Heart left ventricle (tissue), 16 donors: Measurements from ENCODE around the gene GREM2. TPM values are rescaled to one million over a fixed set of nuclear protein-coding genes. Genes with fewer than 3 reads are reported as not detected.

Source experiments
- ATAC-seq, 4 donors: fragments of 200-7000 bp; cut with Tn5 transposase; one replicate each; pipeline ENCODE4 v1.9.1; 2020 to 2022; ENCODE audit warnings: moderate library complexity in 4 of 4, mild to moderate bottlenecking in 3 of 4, moderate number of reproducible peaks in 1 of 4
- DNase-seq, 5 donors: peaks; one replicate each; pipeline ENCODE4 v3.0.0-alpha.2; 2020
- H3K27ac ChIP-seq, 12 donors: fragments of 200-600 bp; sonication (generic) in 4 of 12; one replicate each; pipeline versions ENCODE4 v1.5.0 to v1.8.0; 2016 to 2022; ENCODE audit warnings: mild to moderate bottlenecking in 2 of 12
- H3K27me3 ChIP-seq, 9 donors: fragments of 200-600 bp; sonication (generic) in 2 of 9; one replicate each; pipeline versions ENCODE4 v1.5.1 to v1.8.0; 2016 to 2022; ENCODE audit warnings: mild to moderate bottlenecking in 3 of 9
- H3K36me3 ChIP-seq, 9 donors: fragments of 200-600 bp; sonication (generic) in 2 of 9; one replicate each; pipeline versions ENCODE4 v1.5.0 to v1.8.0; 2018 to 2022; ENCODE audit warnings: mild to moderate bottlenecking in 2 of 9
- H3K4me1 ChIP-seq, 12 donors: fragments of 200-600 bp; sonication (generic) in 4 of 12; one replicate each; pipeline versions ENCODE4 v1.5.0 to v1.8.0; 2016 to 2022; ENCODE audit warnings: mild to moderate bottlenecking in 3 of 12
- H3K4me3 ChIP-seq, 12 donors: fragments of 200-600 bp; sonication (generic) in 4 of 12; one replicate each; pipeline versions ENCODE4 v1.5.0 to v1.8.0; 2017 to 2022; ENCODE audit warnings: mild to moderate bottlenecking in 9 of 12, moderate library complexity in 4 of 12
- H3K9me3 ChIP-seq, 12 donors: fragments of 200-600 bp; sonication (generic) in 4 of 12; one replicate each; pipeline versions ENCODE4 v1.5.0 to v1.8.0; 2016 to 2022; ENCODE audit warnings: mild to moderate bottlenecking in 1 of 12
- POLR2A ChIP-seq, 2 donors: fragments of 450-650 bp; IDR thresholded peaks; one replicate each; pipeline ENCODE4 v1.6.1; 2017; ENCODE audit warnings: antibody characterized with exemption in 2 of 2, mild to moderate bottlenecking in 2 of 2, moderate library complexity in 2 of 2
- WGBS, 4 donors: extraction: QIAGEN DNeasy Blood & Tissue Kit in 2 of 4; methylation state at CpG; one replicate each; pipeline versions ENCODE4 v1.1.5 to v1.1.7; 2013 to 2018; 5-methylcytosine and 5-hydroxymethylcytosine counted together
- intact Hi-C, 10 donors: fragments of 100-400 bp; cut with DNase I; formaldehyde crosslinking; loops; one replicate each; pipeline versions ENCODE4 v1.11.1 to v1.14.2; 2022
- polyA plus RNA-seq, 2 donors: library from polyadenylated mRNA; stranded (reverse); fragments of 200-250 nt; gene quantifications; one replicate each; pipeline ENCODE4 v1.2.3, GENCODE V29; 2013
- total RNA-seq, 9 donors: library from RNA; depleted of rRNA in 2 of 9; stranded (reverse); fragments of >200 nt in 2 of 9; fragmentation: NEBNext Ultra II Directional in 3 of 9; extraction: Animal tissue kit (Norgen Biotek cat#: 25700) in 3 of 9; gene quantifications; one replicate each; pipeline versions ENCODE4 v1.1.0 to v1.2.4, GENCODE V29; 2016 to 2023
- TF ChIP-seq, protein P1 (sequence below), 12 donors: fragments of 200-600 bp; sonication (generic) in 4 of 12; IDR thresholded peaks; one replicate each; pipeline versions ENCODE4 v1.5.0 to v1.8.0; 2018 to 2022; ENCODE audit warnings: antibody characterized with exemption in 12 of 12, mild to moderate bottlenecking in 5 of 12
- donor health status: ischemic (EF 13 %, LVEDD 7.1; RV severe dilation, severe dysfunction).
- donor health status: healthy with polysubstance abuse.
- donor health status: DM: no; HTN: yes; CAD: no.
- donor health status: DM: no; HTN: no; CAD: no.
- donor health status: ischemic (EF 25% LVEDD 6.9; RV normal size, moderate dysfunction).
- donor health status: ischemic (EF 25% LVEDD 5.7; RV mildly dilated, moderate dysfunction).
- donor health status: healthy.
- donor health status: DM: yes; HTN: yes; CAD: no.
- donor health status: ischemic (EF 35%, LVEDD 5.7; RV mildly dilated, moderate dysfunction).
- donor health status: nonischemic (EF 11% LVEDD 7.7; RV severe dilation, severe dysfunction).
- donor health status: DM: yes; HTN: yes; CAD: no.
- donor health status: PGD.
- donor health status: ischemic (EF 29% LVEDD 5.4; RV normal size, mild dysfunction).
- donor health status: nonischemic (EF 23%, LVEDD 6.1; RV moderate dilation, normal function).

GREM2 gene
- total and polyA plus RNA-seq, 11 donors = 0.66 TPM; not detected in 10

DNA sequence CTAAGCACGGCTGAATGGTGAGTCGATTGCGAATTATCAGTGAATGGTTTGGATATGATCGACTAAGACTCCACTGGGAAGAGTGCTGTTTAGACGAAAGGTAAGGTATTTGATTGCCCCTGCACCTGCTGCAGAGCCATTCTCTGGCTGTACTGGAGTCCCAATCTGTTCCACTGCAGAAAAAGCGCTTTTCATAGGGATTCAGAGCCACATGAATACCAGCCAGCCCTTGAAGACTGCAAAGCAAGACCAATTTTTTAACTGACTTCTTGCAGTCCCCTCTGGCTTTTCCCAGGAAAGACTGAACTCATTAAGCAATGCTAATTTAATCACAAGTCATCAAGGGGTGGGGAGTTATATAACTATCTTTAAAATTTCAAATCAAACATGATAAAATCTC lies 1.3 kb downstream of the GREM2 start:
- ATAC-seq = no peak
- no peak for TF ChIP-seq POLR2A (IDR thresholded peaks at IDR 0.05)
- TF ChIP-seq, protein P1, sequence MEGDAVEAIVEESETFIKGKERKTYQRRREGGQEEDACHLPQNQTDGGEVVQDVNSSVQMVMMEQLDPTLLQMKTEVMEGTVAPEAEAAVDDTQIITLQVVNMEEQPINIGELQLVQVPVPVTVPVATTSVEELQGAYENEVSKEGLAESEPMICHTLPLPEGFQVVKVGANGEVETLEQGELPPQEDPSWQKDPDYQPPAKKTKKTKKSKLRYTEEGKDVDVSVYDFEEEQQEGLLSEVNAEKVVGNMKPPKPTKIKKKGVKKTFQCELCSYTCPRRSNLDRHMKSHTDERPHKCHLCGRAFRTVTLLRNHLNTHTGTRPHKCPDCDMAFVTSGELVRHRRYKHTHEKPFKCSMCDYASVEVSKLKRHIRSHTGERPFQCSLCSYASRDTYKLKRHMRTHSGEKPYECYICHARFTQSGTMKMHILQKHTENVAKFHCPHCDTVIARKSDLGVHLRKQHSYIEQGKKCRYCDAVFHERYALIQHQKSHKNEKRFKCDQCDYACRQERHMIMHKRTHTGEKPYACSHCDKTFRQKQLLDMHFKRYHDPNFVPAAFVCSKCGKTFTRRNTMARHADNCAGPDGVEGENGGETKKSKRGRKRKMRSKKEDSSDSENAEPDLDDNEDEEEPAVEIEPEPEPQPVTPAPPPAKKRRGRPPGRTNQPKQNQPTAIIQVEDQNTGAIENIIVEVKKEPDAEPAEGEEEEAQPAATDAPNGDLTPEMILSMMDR (IDR thresholded peaks at IDR 0.05) = no peak
- Histone ChIP-seq H3K27me3 (peaks cover 0 to 50% (median 25%) of the 10 kb centered on the region in 9 donors), H3K4me1 (peaks cover 0 to 12% (median 0%) of the 10 kb centered on the region in 12 donors), H3K4me3 (no peak overlapping the region), H3K36me3 (no peaks in the 10 kb centered on the region), H3K9me3 (no peaks in the 10 kb centered on the region), H3K27ac (peak overlapping the region in 1 of 12 donors; percentile 72)
- no peak for DNase-seq
- intact Hi-C loops = loop anchor here in 1 of 10 donors (5.0 kb wide), 1 partner anchor 418 kb away; no protein-coding TSS in a partner anchor
- 58 to 85% (median 67%) methylated on average over 6 of the region's 6 CpGs for WGBS, 4 donors

DNA sequence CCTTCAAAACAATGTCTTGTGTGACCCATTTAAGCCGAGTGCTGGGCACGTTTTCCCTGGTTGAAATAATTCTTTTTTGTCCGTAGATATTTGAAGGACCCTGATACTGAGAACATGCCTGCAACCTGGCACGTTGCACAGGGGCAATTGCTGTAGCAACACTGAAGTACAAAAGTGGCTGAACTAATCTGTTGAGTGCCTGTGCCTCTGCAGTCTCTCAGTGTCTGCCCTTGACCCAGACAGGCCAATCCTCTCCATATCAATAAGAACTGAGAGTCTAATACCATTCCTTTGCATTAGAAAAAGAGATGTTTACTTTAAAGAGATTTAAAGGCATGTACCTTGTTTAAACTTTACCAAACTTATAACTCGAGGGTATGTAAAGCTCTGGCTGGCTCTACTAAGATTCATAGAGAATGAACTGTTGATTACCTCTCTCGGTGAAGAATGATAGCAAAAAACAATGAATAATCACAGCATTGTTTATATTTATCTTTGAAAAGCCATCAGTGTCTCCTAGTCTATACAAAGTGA lies 2.4 kb downstream of the GREM2 start:
- Histone ChIP-seq H3K27ac (no peak overlapping the region), H3K9me3 (no peaks in the 10 kb centered on the region), H3K4me3 (no peak overlapping the region), H3K27me3 (peaks cover 0 to 47% (median 25%) of the 10 kb centered on the region in 9 donors), H3K4me1 (peaks cover 0 to 12% (median 0%) of the 10 kb centered on the region in 12 donors), H3K36me3 (no peaks in the 10 kb centered on the region)
- intact Hi-C loops = loop anchor here in 2 of 10 donors (5.0 kb wide), 1 partner anchor 417 kb away; no protein-coding TSS in a partner anchor
- 37 to 44% (median 41%) methylated on average over 6 of the region's 6 CpGs for WGBS, 4 donors
- TF ChIP-seq POLR2A (IDR thresholded peaks at IDR 0.05) = no peak
- TF ChIP-seq, protein P1 (IDR thresholded peaks at IDR 0.05) = no peak
- DNase-seq (no peak), ATAC-seq (no peak)

DNA sequence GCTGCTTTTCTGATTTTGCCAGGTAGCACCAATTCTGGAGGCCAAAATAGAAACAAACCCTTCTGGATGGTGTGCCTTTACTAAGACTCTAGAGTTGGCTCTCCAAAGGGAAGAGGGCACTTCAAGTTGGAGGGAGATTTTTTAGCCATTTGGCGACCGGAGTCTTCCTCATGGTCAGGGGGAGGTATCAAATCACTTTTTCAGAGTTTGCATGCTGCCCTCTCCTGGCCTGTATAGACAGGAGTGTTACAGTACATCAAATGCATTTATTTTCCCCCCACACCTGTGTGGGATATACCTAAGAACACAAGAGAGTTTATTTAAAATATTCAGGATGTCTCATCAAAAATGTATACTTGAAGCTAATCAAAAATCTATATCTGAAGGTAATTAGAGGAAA lies 3.2 kb downstream of the GREM2 start:
- intact Hi-C loops = loop anchor here in 1 of 10 donors (5.0 kb wide), 1 partner anchor 416 kb away; no protein-coding TSS in a partner anchor
- no peaks in the 10 kb centered on the region for H3K36me3 ChIP-seq
- no peak for ATAC-seq
- 9 to 21% (median 16%) methylated on average over 2 of the region's 2 CpGs for WGBS, 4 donors
- H3K27ac ChIP-seq = no peak overlapping the region
- TF ChIP-seq, protein P1 (IDR thresholded peaks at IDR 0.05) = peak in 2 of 12 donors; percentile 7 to 20
- TF ChIP-seq POLR2A (IDR thresholded peaks at IDR 0.05) = no peak
- no peak for DNase-seq
- H3K27me3 ChIP-seq = peaks cover 0 to 42% (median 25%) of the 10 kb centered on the region in 9 donors
- no peak overlapping the region for H3K4me3 ChIP-seq
- peaks cover 0 to 12% (median 0%) of the 10 kb centered on the region in 12 donors for H3K4me1 ChIP-seq
- H3K9me3 ChIP-seq = no peaks in the 10 kb centered on the region

DNA sequence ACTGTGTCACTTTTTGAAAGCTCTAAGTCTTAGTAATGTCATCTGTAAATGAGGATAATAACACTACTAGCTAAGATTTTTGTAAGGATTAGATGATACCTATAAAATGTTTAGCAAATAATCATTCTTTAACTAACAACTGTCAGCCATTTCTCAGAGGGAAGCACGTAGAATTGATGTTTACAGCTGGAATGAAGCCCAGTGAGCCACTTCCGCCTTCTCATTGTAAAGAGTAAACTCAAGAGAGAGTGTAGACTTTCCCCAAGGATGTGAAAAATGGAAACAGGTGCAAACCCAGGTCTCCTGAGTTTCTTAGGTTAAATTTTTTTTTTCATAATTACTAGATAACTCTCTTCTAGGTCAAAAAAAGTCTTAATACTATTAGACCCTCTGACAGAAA lies 4.9 kb downstream of the GREM2 start:
- Histone ChIP-seq H3K4me1 (peaks cover 0 to 9% (median 0%) of the 10 kb centered on the region in 12 donors), H3K27ac (no peak overlapping the region), H3K4me3 (no peak overlapping the region), H3K36me3 (no peaks in the 10 kb centered on the region), H3K27me3 (peaks cover 0 to 27% (median 16%) of the 10 kb centered on the region in 9 donors), H3K9me3 (no peaks in the 10 kb centered on the region)
- 45 to 58% (median 56%) methylated on average over 2 of the region's 2 CpGs for WGBS, 4 donors
- intact Hi-C loops = loop anchor here in 1 of 10 donors (5.0 kb wide), 1 partner anchor 415 kb away; no protein-coding TSS in a partner anchor
- DNase-seq (no peak), ATAC-seq (no peak)
- no peak for TF ChIP-seq POLR2A (IDR thresholded peaks at IDR 0.05)
- TF ChIP-seq, protein P1 (IDR thresholded peaks at IDR 0.05) = no peak
